Common myeloid progenitor, CD34-positive (primary cell): ENCODE results near the gene CNIH4.

Experiments used
- CTCF ChIA-PET: fragments of 350-600 bp; sonication (Branson Sonifier 250); formaldehyde crosslinking; loops from one replicate; lab custom pipeline; 2021; ENCODE audit warnings: antibody characterized with exemption; lab: Charles Lee
- POLR2A ChIA-PET: fragments of 350-600 bp; sonication (Branson Sonifier 250); formaldehyde crosslinking; loops from one replicate; lab custom pipeline; 2021; ENCODE audit warnings: antibody characterized with exemption; lab: Charles Lee
- DNase-seq, 3 donors: peaks; one replicate each; pipeline versions ENCODE4 v3.0.0 to v3.0.0-alpha.2; 2013
- H3K27ac ChIP-seq, 2 experiments: 1 replicate in 1 of 2; 2 replicates in 1 of 2; pipeline ENCODE4 v1.7.0; 2013; ENCODE audit warnings: inconsistent platforms in 2 of 2, low read length in 2 of 2, mild to moderate bottlenecking in 2 of 2, low read depth in 1 of 2, moderate library complexity in 1 of 2; ENCODE audit not compliant: severe bottlenecking in 2 of 2, insufficient read depth in 1 of 2, poor library complexity in 1 of 2
- H3K27me3 ChIP-seq, 5 experiments: replicated peaks in 2 of 5; 1 replicate in 3 of 5; 2 replicates in 2 of 5; pipeline versions ENCODE4 v1.6.1 to v1.7.0; 2013; ENCODE audit warnings: low read length in 4 of 5, mild to moderate bottlenecking in 2 of 5, moderate library complexity in 2 of 5, inconsistent platforms in 1 of 5; ENCODE audit not compliant: insufficient read depth in 5 of 5, control insufficient read depth in 4 of 5
- H3K36me3 ChIP-seq, 4 experiments: 1 replicate in 2 of 4; 2 replicates in 2 of 4; pipeline versions ENCODE4 v1.6.1 to v1.7.0; 2013; ENCODE audit warnings: low read length in 3 of 4, control low read depth in 1 of 4, mild to moderate bottlenecking in 1 of 4; ENCODE audit not compliant: control insufficient read depth in 4 of 4, insufficient read depth in 4 of 4
- H3K4me1 ChIP-seq, 4 experiments: 1 replicate in 3 of 4; 2 replicates in 1 of 4; pipeline versions ENCODE4 v1.6.1 to v1.7.1; 2013; ENCODE audit warnings: low read length in 3 of 4, mild to moderate bottlenecking in 3 of 4, control low read depth in 1 of 4, inconsistent platforms in 1 of 4, moderate library complexity in 1 of 4; ENCODE audit not compliant: control insufficient read depth in 4 of 4, insufficient read depth in 4 of 4; ENCODE audit errors: control extremely low read depth in 1 of 4
- H3K4me3 ChIP-seq, 7 experiments: 1 replicate in 4 of 7; 2 replicates in 3 of 7; pipeline versions ENCODE4 v1.5.1 to v1.7.0; 2013; ENCODE audit warnings: mild to moderate bottlenecking in 7 of 7, low read length in 6 of 7, moderate library complexity in 6 of 7, inconsistent platforms in 2 of 7, low read depth in 2 of 7, control low read depth in 1 of 7; ENCODE audit not compliant: insufficient read depth in 4 of 7, control insufficient read depth in 1 of 7; ENCODE audit errors: extremely low read depth in 1 of 7
- H3K9me3 ChIP-seq, 5 experiments: 1 replicate in 4 of 5; 2 replicates in 1 of 5; pipeline versions ENCODE4 v1.6.1 to v1.7.1; 2013; ENCODE audit warnings: low read length in 4 of 5, mild to moderate bottlenecking in 2 of 5, inconsistent platforms in 1 of 5, low read depth in 1 of 5, moderate library complexity in 1 of 5; ENCODE audit not compliant: control insufficient read depth in 4 of 5, insufficient read depth in 2 of 5; ENCODE audit errors: control extremely low read depth in 1 of 5
- WGBS: methylation state at CpG from one replicate; pipeline ENCODE4 v1.1.5; 2013; ENCODE audit not compliant: insufficient coverage; 5-methylcytosine and 5-hydroxymethylcytosine counted together

Gene CNIH4

GRCh38 chr1:224405604-224405970 lies 48.9 kb downstream of the CNIH4 start:
- POLR2A ChIA-PET: no interaction called here
- H3K27ac ChIP-seq: no peak overlapping the region

DNA sequence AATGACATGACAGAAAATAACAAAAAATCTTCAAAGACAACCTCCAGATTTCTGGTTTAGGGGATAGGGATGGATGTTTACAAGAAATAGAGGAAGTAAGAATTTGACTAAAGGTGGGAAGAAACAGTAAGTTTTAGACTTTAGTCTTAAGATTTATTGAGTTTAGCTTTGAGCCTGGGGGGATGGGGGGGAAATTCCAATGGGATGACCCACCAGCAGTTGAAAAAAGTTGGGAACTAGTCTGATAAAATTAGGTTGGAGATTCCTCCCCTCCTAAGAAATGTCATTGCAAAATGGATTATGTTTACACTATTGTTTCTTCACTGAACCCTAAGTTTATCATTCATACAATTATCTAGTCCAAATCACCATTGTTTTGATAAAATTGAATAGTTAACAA lies 49.5 kb downstream of the CNIH4 start:
- H3K4me3 ChIP-seq: no peak overlapping the region

More at GRCh38 chr1:224405604-224405970, 48.9 kb downstream of the CNIH4 start:
- CTCF ChIA-PET: interaction anchor here (0.6 kb wide), 1 partner anchor 35 kb away, joined by 5 read pairs; no protein-coding TSS in a partner anchor
- DNase-seq: no peak
- Histone ChIP-seq H3K4me1 (peaks cover 0 to 7% (median 0%) of the 10 kb centered on the region in 4 experiments), H3K9me3 (no peaks in the 10 kb centered on the region), H3K4me3 (no peak overlapping the region), H3K36me3 (peaks cover 25 to 82% (median 43%) of the 10 kb centered on the region in 4 experiments), H3K27me3 (no peaks in the 10 kb centered on the region)
- WGBS: 100% methylated on average over 1 of the region's 2 CpGs

GRCh38 chr1:224407571-224408293 lies 51.1 kb downstream of the CNIH4 start:
- Histone ChIP-seq H3K4me1 (no peaks in the 10 kb centered on the region), H3K27me3 (no peaks in the 10 kb centered on the region), H3K9me3 (no peaks in the 10 kb centered on the region), H3K4me3 (no peak overlapping the region), H3K27ac (no peak overlapping the region), H3K36me3 (peaks cover 23 to 81% (median 45%) of the 10 kb centered on the region in 4 experiments)
- no peak for DNase-seq
- WGBS: 94% methylated on average over 4 of the region's 7 CpGs
- ChIA-PET CTCF (no interaction called here), POLR2A (no interaction called here)

More for the DNA sequence above, 49.5 kb downstream of the CNIH4 start:
- peaks cover 0 to 7% (median 0%) of the 10 kb centered on the region in 4 experiments for H3K4me1 ChIP-seq
- POLR2A ChIA-PET: no interaction called here
- H3K27ac ChIP-seq: no peak overlapping the region
- no peak for DNase-seq
- no peaks in the 10 kb centered on the region for H3K27me3 ChIP-seq
- CTCF ChIA-PET: interaction anchor here (0.6 kb wide), 1 partner anchor 12 kb away, joined by 3 read pairs; no protein-coding TSS in a partner anchor
- H3K36me3 ChIP-seq: peaks cover 23 to 81% (median 42%) of the 10 kb centered on the region in 4 experiments
- H3K9me3 ChIP-seq: no peaks in the 10 kb centered on the region

GRCh38 chr1:224408294-224408590 lies 51.6 kb downstream of the CNIH4 start:
- POLR2A ChIA-PET: no interaction called here
- H3K27ac ChIP-seq: no peak overlapping the region
- H3K9me3 ChIP-seq: no peaks in the 10 kb centered on the region
- H3K4me3 ChIP-seq: no peak overlapping the region
- peaks cover 23 to 77% (median 44%) of the 10 kb centered on the region in 4 experiments for H3K36me3 ChIP-seq
- no peaks in the 10 kb centered on the region for H3K27me3 ChIP-seq
- H3K4me1 ChIP-seq: no peaks in the 10 kb centered on the region
- no peak for DNase-seq
- WGBS: no CpG with 5 or more reads among the region's 1 CpG
- CTCF ChIA-PET: no interaction called here

DNA sequence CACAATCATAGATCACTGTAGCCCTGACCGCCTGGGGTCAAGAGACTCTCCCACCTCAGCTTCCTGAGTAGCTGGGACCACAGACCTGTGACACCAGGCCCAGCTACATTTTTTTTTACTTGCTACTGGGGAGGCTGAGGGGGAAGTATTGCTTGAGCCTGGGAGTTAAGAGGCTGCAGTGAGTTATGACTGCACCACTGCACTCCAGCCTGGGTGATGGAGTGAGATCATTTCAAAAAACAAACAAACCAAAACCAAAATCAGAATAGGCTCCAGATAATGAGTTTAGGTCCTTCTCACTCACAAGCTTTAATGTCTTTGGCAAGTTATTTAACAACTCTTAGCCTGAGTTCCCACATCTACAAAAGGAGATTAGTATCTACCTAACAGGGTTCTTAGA lies 55.1 kb downstream of the CNIH4 start:
- 100% methylated on average over 1 of the region's 1 CpG for WGBS
- ChIA-PET CTCF (interaction anchor here (1.1 to 1.9 kb wide), 3 partner anchors 18 to 46 kb away, joined by 3 to 12 read pairs (median 3); no protein-coding TSS in a partner anchor), POLR2A (no interaction called here)
- H3K27ac ChIP-seq: no peak overlapping the region
- H3K4me1 ChIP-seq: no peaks in the 10 kb centered on the region
- H3K27me3 ChIP-seq: no peaks in the 10 kb centered on the region
- DNase-seq: peak in 1 of 3 donors; percentile 4
- peaks cover 18 to 70% (median 36%) of the 10 kb centered on the region in 4 experiments for H3K36me3 ChIP-seq
- H3K9me3 ChIP-seq: no peaks in the 10 kb centered on the region
- H3K4me3 ChIP-seq: no peak overlapping the region

GRCh38 chr1:224420106-224420505 lies 63.4 kb downstream of the CNIH4 start:
- Histone ChIP-seq H3K9me3 (no peaks in the 10 kb centered on the region), H3K36me3 (peaks cover 42 to 89% (median 61%) of the 10 kb centered on the region in 4 experiments), H3K27ac (no peak overlapping the region), H3K27me3 (no peaks in the 10 kb centered on the region), H3K4me1 (no peaks in the 10 kb centered on the region), H3K4me3 (no peak overlapping the region)
- ChIA-PET POLR2A (no interaction called here), CTCF (no interaction called here)
- DNase-seq: no peak

- DNase-seq: no peak
Observed at GRCh38 chr1:224425279-224425884, 68.7 kb downstream of the CNIH4 start.

More at GRCh38 chr1:224425279-224425884, 68.7 kb downstream of the CNIH4 start:
- ChIA-PET CTCF (interaction anchor here (1.8 to 4.5 kb wide), 2 partner anchors 8 to 32 kb away, joined by 5 to 23 read pairs; no protein-coding TSS in a partner anchor), POLR2A (no interaction called here)
- Histone ChIP-seq H3K4me3 (no peak overlapping the region), H3K36me3 (peaks cover 29 to 57% (median 40%) of the 10 kb centered on the region in 4 experiments), H3K27ac (no peak overlapping the region), H3K27me3 (no peaks in the 10 kb centered on the region), H3K9me3 (no peaks in the 10 kb centered on the region), H3K4me1 (peaks cover 2 to 7% (median 5%) of the 10 kb centered on the region in 4 experiments)
- WGBS: 100% methylated on average over 1 of the region's 6 CpGs
